Thoracic aorta (tissue), 2 donors: ENCODE measurements around the gene KLHL18. TPM values are rescaled to one million over a fixed set of nuclear protein-coding genes. Genes with fewer than 3 reads are reported as not detected.

Source experiments
- ATAC-seq: fragments of 150-250 bp; one replicate; pipeline ENCODE4 v1.8.0; 2017; ENCODE audit warnings: low read depth; ENCODE audit not compliant: insufficient number of reproducible peaks, low FRiP score
- DNase-seq: peaks from one replicate; pipeline ENCODE4 v3.0.0-alpha.2; 2020; ENCODE audit warnings: low spot score
- H3K27ac ChIP-seq, 2 donors: fragments of 200-600 bp; sonication (generic); 1 replicate in 1 of 2; 2 replicates in 1 of 2; pipeline ENCODE4 v1.5.1; 2016; ENCODE audit warnings: mild to moderate bottlenecking in 2 of 2, moderate library complexity in 2 of 2
- H3K27me3 ChIP-seq: fragments of 200-600 bp; sonication (generic); replicated peaks from 2 replicates; pipeline ENCODE4 v1.6.0; 2016; ENCODE audit warnings: mild to moderate bottlenecking; ENCODE audit not compliant: insufficient read depth
- H3K36me3 ChIP-seq: fragments of 200-600 bp; sonication (generic); one replicate; pipeline ENCODE4 v1.5.1; 2016
- H3K4me1 ChIP-seq, 2 donors: fragments of 200-600 bp; sonication (generic); 1 replicate in 1 of 2; 2 replicates in 1 of 2; pipeline versions ENCODE4 v1.5.1 to v1.6.0; 2016; ENCODE audit warnings: low read depth in 2 of 2, mild to moderate bottlenecking in 1 of 2; ENCODE audit not compliant: control insufficient read depth in 1 of 2
- H3K4me3 ChIP-seq: fragments of 200-600 bp; sonication (generic); 2 replicates; pipeline ENCODE4 v1.5.1; 2016; ENCODE audit warnings: mild to moderate bottlenecking
- H3K9me3 ChIP-seq: fragments of 200-600 bp; sonication (generic); 2 replicates; pipeline ENCODE4 v1.5.1; 2016
- CTCF ChIP-seq: fragments of 200-600 bp; sonication (generic); IDR thresholded peaks from one replicate; pipeline ENCODE4 v1.5.1; 2019; ENCODE audit warnings: antibody characterized with exemption
- total RNA-seq, 2 donors: library from RNA; depleted of rRNA; stranded (reverse); fragments of >200 nt; gene quantifications; one replicate each; pipeline versions ENCODE4 v1.1.0 to v1.2.3, GENCODE V29; 2016

Gene KLHL18
- 10 to 100 TPM; 18.4 to 30.9 TPM for total RNA-seq

- DNase-seq (peak; percentile 93), ATAC-seq (peak; percentile 88)
- no peak for TF ChIP-seq CTCF
- H3K36me3 ChIP-seq: no peaks in the 10 kb centered on the region
- no peaks in the 10 kb centered on the region for H3K9me3 ChIP-seq
- H3K27ac ChIP-seq: peak within 1 kb of the TSS; percentile 83 to 97
- H3K27me3 ChIP-seq: no peaks in the 10 kb centered on the region
- peaks cover 23 to 41% of the 10 kb centered on the region in 2 donors for H3K4me1 ChIP-seq
- H3K4me3 ChIP-seq: peak within 1 kb of the TSS; percentile 90
These were observed at the start of gene KLHL18, which contains the start of gene KIF9 for GRCh38 chr3:47282424-47283192. TSS of gene KLHL18 (plus strand) at chr3:47282944. CDS start at chr3:47282966, 22 bp downstream. TSS of gene KIF9 (minus strand) at chr3:47282799. CDS start at chr3:47277374, 5,425 bp downstream.

DNA sequence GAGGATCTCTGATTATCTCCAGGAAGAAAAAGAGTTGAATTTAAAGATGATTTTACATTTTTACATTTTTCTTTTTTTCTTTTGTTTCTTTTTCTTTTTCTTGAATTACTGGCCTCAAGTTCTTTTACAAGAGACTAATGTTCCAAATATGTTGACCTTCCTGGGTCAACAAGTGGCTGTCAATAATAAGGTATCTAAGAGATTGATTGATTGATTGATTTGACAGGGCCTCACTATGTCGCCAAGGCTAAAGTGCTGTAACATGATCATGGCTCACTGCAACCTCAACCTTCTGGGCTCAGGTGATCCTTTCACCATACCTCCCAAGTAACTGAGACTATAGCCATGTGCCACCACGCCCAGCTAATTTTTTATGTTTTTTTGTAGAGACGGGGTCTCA is 44.7 kb upstream of the KLHL18 start:
- no peak overlapping the region for H3K27ac ChIP-seq
- no peaks in the 10 kb centered on the region for H3K4me1 ChIP-seq
- no peak for DNase-seq
- H3K36me3 ChIP-seq: no peaks in the 10 kb centered on the region
- no peak for ATAC-seq
- H3K9me3 ChIP-seq: no peaks in the 10 kb centered on the region
- H3K27me3 ChIP-seq: no peaks in the 10 kb centered on the region
- TF ChIP-seq CTCF: no peak
- H3K4me3 ChIP-seq: no peak overlapping the region

GRCh38 chr3:47239929-47240328 is 42.8 kb upstream of the KLHL18 start:
- H3K4me1 ChIP-seq: no peaks in the 10 kb centered on the region
- H3K4me3 ChIP-seq: no peak overlapping the region
- DNase-seq (no peak), ATAC-seq (no peak)
- no peaks in the 10 kb centered on the region for H3K27me3 ChIP-seq
- H3K9me3 ChIP-seq: no peaks in the 10 kb centered on the region
- no peak for TF ChIP-seq CTCF
- H3K27ac ChIP-seq: no peak overlapping the region
- H3K36me3 ChIP-seq: no peaks in the 10 kb centered on the region

DNA sequence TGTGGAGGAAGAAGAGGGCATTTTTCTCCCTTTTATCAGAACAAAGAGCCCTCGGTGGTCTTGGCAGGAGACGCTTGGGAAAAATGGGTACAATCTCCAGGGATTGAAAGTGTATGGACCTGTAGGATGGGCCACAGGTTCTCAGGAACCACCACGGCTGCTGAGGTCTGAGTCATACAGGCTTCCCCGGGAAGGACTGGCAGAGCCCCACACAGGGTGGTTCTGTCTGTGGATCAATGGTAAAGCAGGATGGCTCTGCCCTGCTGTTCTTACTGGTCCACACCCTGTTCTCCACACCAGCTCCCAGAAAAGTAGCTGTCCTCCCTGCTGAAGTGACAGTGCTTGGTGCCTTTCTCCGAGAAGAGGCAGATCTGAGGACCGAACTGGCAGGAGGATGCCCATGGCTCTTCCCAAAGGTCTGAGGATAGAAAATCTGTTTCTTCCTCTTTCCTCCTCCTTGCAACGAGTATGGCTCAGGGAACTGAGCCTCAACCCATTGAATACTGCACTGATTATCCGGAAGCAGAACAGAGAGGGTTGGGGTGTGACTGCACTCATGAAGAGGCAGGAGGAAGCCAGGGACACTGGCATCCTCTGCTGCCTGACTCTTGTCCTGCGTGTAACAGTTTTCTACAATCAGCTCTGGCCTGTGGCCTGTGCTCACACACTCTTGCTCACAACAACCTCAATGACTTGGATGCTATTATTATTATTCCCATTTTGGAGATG is 39.2 kb upstream of the KLHL18 start:
- no peak overlapping the region for H3K27ac ChIP-seq
- H3K4me1 ChIP-seq: no peaks in the 10 kb centered on the region
- DNase-seq: no peak
- no peaks in the 10 kb centered on the region for H3K27me3 ChIP-seq
- no peaks in the 10 kb centered on the region for H3K36me3 ChIP-seq
- no peak overlapping the region for H3K4me3 ChIP-seq
- no peaks in the 10 kb centered on the region for H3K9me3 ChIP-seq
- no peak for TF ChIP-seq CTCF
- ATAC-seq: no peak

- no peak overlapping the region for H3K27ac ChIP-seq
- DNase-seq (no peak), ATAC-seq (no peak)
- H3K36me3 ChIP-seq: no peaks in the 10 kb centered on the region
- H3K4me1 ChIP-seq: no peaks in the 10 kb centered on the region
- H3K4me3 ChIP-seq: no peak overlapping the region
- no peaks in the 10 kb centered on the region for H3K27me3 ChIP-seq
- no peaks in the 10 kb centered on the region for H3K9me3 ChIP-seq
- TF ChIP-seq CTCF: no peak
These were observed 38.1 kb upstream of the KLHL18 start for GRCh38 chr3:47244531-47245100.
